GM21825 (cell line): ENCODE data around the gene GRM4.

ENCODE experiments used
- ATAC-seq: cut with Tn5 transposase; IDR thresholded peaks from one replicate; pipeline ENCODE4 v1.9.1; 2021; ENCODE audit warnings: mild to moderate bottlenecking, moderate library complexity; ENCODE audit not compliant: unreplicated experiment

GRM4 gene

GRCh38 chr6:34065466-34066217 is 80.2 kb downstream of the GRM4 start:
- ATAC-seq = no peak

- ATAC-seq = no peak
These were observed 81.2 kb downstream of the GRM4 start for GRCh38 chr6:34064675-34065074.

DNA sequence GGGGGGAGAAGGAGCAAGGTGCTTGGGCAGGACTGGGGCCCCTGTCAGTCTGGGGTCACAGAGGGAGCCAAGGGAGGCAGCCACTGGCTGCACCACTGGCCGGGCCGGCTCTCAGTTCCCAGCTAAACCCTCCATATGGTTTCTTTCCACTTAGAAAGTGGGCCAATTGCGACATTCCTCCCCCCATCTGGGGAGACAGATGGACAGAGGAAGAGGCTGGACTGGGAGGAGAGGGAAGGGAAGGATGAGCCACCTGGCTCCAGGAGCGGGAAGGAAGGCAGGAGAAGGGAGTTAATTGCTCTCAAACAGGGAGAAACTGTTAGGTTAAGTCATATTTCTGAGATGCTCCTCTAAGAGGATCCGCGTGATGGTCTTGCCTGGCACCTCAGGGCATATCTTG is 82.2 kb downstream of the GRM4 start:
- no peak for ATAC-seq

GRCh38 chr6:34062815-34063214 is 83.1 kb downstream of the GRM4 start:
- ATAC-seq = no peak

GRCh38 chr6:34062156-34062555 is 83.7 kb downstream of the GRM4 start:
- no peak for ATAC-seq

- ATAC-seq = no peak
These were observed 84.5 kb downstream of the GRM4 start for GRCh38 chr6:34061348-34061747.

DNA sequence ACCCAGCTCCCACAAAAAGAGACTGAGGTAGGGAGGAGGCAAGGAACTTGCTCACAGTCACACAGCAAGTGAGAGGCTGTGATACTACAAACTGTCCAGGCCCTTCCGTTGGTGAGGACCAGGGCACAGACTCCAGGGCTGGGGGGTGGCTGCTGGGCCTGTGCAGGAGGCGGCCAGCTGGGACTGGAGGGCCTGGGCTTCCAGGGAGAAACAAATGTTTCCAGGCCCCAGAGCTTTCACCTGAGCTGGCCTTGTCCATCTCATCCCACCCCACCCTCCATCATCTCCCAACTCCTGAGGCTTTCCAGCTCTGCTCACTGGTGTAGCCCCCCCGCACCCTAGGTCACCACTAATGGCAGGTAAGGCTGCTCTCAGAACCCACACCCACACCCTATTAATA is 86.0 kb downstream of the GRM4 start:
- ATAC-seq = no peak

GRCh38 chr6:34059136-34059731 is 86.7 kb downstream of the GRM4 start:
- ATAC-seq = no peak

DNA sequence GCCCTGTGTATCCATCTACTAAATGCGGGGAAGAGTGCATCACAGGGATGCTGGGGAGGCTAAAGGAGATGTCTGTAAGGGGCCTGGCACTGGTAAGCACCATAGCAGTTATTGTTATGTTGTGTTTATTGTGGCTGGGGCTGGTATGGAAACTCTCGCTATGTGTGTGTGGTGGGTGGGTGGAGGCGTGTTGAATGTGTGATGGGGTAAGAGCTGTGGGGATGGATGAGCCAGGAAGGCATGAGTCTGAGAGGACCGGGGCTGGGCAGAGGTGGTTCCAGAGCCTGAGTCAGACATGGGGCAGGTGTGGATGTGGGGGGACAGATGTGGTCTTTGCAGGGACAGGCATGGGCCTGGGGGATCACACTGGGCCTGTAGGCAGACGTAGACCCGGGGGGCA is 88.1 kb downstream of the GRM4 start:
- no peak for ATAC-seq

- no peak for ATAC-seq
These were observed 88.7 kb downstream of the GRM4 start for GRCh38 chr6:34057191-34057590.

- ATAC-seq = no peak
These were observed 89.4 kb downstream of the GRM4 start for GRCh38 chr6:34056305-34057108.

DNA sequence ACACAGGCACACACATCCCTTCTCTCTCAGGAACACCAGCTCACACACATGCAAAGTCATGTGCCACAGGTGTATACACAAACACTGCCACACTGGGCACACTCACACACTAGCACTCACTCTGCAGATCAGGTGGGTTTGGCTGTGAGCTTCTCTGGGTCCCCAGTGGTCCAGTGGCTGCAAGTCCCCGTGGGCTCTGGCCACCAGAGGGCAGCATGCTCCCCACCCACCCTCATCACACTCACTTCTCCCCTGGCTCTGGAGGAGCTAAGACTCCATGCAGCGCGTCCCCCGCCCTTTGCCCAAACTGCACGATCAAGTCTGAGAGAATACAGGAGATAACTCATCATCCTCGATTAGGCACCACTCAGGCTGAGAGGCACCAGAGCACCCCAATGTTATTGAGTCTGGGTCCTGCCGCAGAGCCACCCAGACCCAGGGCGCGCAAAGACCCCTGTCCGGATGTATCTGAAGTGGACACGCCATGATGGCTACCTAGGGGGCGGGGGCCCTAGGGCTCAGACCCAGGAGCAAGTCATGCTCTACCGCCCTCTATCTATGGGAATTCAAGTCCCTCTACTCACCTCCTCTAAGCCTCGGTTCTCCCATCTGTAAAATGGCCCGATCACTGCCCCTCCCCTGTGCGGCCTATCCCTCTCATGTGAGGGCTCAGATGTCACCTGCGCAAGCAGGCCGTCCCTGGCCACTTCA is 90.5 kb downstream of the GRM4 start:
- ATAC-seq = no peak

GRCh38 chr6:34053721-34054120 is 92.2 kb downstream of the GRM4 start:
- no peak for ATAC-seq

DNA sequence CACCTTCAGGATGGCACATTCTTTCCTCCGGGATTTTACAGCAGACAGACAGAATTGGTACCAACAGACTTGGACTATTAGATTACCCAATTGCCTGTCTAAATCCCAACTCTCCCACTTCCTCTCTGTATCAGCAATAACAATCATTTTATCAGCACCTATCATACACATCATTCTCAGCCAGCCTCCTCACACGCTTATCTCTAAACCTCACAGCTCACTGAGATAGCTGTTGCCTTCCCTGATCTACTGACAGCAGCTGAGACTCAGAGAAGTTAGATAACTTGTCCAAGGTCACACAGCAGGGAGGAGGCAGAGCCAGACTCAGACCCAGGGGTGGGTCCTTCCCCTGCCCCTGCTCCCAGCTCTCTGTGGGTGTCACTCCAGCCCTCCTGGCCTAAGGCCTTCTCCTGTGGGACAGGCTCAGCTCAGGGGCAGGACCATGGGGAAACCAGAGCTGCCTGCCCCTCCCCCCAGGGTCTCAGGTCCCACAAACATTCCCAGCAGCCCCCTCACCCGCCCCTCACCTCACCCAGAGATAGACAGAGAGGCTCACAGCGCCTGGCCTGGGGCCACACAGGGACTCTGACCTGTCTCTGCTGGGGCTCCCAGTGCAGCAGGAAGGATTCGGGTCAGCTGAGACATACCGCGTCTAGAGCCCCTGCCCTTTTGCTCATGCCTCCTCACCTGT is 92.8 kb downstream of the GRM4 start:
- no peak for ATAC-seq

DNA sequence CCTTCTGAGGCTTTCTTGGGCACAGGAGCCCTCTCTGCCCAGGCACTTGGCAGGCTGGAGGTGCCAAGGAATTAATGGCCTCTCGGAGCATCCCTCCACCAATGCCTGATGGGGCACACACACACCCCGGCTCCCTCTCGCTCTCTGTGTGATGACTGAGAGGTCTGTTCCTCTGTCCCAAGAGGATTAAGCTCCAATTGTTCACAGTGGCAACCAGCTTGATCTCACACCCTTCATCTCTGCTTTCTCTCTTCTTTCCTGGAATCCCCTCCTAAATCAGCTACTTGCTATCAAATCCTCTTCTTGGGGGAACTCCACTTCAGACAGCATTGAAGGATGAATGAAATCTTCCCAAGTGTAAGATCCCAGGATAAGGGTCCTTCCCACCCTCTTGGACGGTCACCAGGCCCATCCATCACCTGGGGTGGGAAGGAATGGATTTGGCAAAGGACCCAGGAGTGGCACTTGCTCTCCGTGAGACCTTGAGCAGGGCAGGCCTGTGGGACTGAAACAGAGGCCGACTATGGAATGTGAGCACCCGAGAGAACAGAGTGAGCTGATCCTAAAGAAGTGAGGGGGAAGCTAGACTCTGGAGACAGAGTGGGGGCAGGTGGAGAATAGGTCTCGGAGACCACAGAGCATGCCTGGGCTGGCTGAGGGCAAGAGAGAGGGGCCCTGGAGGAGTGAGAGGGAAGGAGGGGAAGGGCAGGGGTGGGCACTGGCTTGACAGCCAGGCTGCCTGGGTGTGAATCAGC is 93.6 kb downstream of the GRM4 start:
- ATAC-seq = no peak

DNA sequence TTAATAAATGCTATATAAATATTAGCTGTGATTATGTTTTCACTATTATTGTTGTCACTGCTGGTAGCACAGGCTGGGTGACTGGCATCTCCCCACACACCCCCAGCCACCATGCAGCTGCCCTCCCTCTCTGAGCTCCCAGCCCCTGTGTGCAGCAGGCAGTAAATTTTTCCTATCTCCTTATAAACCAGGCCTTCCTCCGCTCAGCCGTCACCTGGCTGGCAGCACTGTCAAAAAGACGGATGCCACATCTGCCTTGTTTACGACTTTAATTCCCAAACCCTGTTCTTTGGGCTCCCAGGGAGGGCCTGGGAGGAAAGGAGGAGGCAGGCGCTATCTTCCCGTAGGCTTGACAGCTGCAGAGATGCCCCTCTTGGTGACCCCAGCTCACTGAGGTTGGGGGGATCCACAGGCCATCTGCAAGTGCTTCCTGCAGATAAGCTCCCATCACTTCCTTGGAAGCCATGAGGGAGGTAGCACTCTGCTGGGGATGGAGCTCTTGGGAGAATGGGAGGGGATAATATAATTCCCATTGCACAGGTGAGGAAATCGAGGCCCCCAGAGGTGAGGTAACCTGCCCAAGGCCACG is 94.5 kb downstream of the GRM4 start:
- ATAC-seq = no peak

DNA sequence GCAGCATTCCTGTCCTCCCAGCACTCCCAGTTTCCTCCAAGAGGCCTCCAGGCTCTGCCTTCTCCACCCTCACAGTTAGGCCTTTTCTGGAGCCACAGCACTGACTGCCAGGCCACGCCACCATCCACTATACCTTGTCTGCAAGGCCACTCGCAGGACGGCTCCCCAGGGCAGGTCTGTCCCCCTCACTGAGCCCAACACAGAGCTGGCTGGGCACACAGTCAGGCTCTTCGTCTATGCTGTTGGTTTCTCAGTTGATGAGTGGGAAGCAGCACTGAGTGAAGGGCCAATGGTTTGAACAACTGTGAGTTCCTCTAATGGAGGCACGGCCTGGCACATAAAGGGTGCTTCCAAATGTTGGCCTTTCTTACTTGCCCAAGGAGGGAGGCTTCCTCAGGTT is 95.2 kb downstream of the GRM4 start:
- no peak for ATAC-seq

DNA sequence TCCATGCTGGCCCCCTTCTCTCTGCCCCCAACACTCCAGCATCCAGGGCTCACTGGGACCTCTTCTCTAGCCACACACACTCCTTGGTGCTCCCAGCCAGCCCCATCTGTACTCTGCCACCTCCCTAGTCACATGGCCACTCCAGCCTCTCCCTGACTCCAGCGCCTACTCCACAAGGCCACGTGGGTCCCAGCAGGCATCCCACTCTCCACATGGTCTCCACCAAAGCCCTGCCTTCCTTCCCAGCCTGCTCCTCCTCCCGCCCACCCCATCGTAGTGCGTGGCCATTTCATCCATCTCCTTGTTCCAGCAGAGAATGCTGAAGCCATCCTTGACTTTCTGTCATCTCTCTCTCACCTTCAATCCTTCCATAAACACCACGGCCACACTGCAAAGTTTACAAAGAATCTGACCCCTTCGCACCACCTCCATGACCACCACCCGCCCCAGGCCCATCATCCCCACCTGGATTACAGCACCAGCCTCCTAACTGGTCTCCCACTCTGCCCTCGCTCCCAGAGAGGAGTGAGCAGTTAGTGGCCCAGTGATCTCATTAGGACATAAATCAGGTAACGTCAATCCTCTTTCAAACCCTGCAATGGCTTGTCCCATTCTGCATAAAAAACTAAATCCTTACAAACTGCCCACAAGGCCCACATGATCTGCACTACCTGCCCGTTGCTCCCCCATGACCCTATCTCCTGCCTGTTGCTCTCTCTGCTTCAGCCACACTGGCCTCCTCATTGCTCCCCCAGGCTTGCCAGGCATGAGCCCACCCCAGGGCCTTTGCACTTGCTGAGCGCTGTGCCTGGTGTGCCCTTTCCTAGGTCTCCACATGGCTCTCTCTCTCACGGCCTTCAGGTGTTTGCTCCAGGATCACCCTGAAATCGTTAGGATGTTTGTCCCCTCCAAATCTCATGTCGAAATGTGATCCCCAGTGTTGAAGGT is 96.2 kb downstream of the GRM4 start:
- ATAC-seq = no peak
